ENCODE results near the gene CAMTA1. TPM values are rescaled to one million over a fixed set of nuclear protein-coding genes. Genes with fewer than 3 reads are reported as not detected.

The CAMTA1 gene
- polyA plus RNA-seq, 1 donor (not counting 4 experiments of a cell fraction or from before 2014, with no cell fraction given) = 51.4 TPM

DNA sequence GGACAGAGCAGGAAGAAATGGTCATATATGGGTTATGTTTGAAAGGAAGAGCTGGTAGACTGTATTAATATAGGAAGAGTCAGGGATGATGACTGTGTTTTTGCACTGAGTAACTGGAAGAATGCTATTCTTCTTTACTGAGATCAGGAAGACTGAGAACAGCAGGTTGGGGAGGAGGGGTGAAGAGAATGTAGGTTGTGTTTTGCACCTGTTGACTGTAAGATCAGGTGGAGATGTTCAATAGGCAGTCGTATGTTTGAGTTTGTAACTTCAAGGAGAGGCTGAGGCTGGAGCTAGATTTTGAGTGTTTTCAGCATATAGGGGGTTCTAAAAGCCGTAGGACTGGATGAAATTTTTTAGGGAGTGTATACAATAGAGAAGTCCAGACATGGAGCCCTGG is 97.2 kb downstream of the CAMTA1 start:
- Histone ChIP-seq H2AFZ (ENCODE audit: control insufficient read depth, low read length) (no peak overlapping the region), H3K79me2 (ENCODE audit: control insufficient read depth, insufficient read depth, low read length) (no peaks in the 10 kb centered on the region), H3K4me3 (ENCODE audit: control insufficient read depth in 2 of 3, extremely low read depth in 1 of 3, insufficient read depth in 2 of 3, low read depth in 1 of 3, low read length in 3 of 3) (no peak overlapping the region), H4K20me1 (ENCODE audit: control insufficient read depth, extremely low read depth, insufficient read depth, low read length) (no peaks in the 10 kb centered on the region), H3K9me1 (ENCODE audit: control insufficient read depth, extremely low read depth, insufficient read depth, low read length) (no peaks in the 10 kb centered on the region), H3K4me1 (ENCODE audit: control insufficient read depth, extremely low read depth, insufficient read depth, low read length) (no peaks in the 10 kb centered on the region), H3K4me2 (ENCODE audit: control insufficient read depth, extremely low read depth, insufficient read depth, low read depth, low read length) (no peak overlapping the region), H3K9ac (ENCODE audit: control insufficient read depth, extremely low read depth, insufficient read depth, low read length) (no peak overlapping the region), H3K27me3 (ENCODE audit: control insufficient read depth, extremely low read depth, insufficient read depth, low read length) (no peaks in the 10 kb centered on the region), H3K36me3 (ENCODE audit: control insufficient read depth in 2 of 2, extremely low read depth in 1 of 2, insufficient read depth in 2 of 2, low read length in 2 of 2) (peaks cover 0 to 2% of the 10 kb centered on the region in 2 experiments), H3K9me3 (ENCODE audit: control insufficient read depth, low read depth, low read length) (no peaks in the 10 kb centered on the region), H3K27ac (ENCODE audit: control insufficient read depth, insufficient read depth, low read length) (no peak overlapping the region)
- dilution Hi-C loops (cut with MboI; ENCODE audit: extremely low pct_ligation_motif_present, low sequenced_read_pairs) = no loop called here
- FAIRE-seq = no peak
- DNase-seq (ENCODE audit: low read depth, low spot score) = no peak
- TF ChIP-seq EZH2 (IDR thresholded peaks at IDR 0.05; ENCODE audit: low read length) = no peak
- TF ChIP-seq, protein P1, sequence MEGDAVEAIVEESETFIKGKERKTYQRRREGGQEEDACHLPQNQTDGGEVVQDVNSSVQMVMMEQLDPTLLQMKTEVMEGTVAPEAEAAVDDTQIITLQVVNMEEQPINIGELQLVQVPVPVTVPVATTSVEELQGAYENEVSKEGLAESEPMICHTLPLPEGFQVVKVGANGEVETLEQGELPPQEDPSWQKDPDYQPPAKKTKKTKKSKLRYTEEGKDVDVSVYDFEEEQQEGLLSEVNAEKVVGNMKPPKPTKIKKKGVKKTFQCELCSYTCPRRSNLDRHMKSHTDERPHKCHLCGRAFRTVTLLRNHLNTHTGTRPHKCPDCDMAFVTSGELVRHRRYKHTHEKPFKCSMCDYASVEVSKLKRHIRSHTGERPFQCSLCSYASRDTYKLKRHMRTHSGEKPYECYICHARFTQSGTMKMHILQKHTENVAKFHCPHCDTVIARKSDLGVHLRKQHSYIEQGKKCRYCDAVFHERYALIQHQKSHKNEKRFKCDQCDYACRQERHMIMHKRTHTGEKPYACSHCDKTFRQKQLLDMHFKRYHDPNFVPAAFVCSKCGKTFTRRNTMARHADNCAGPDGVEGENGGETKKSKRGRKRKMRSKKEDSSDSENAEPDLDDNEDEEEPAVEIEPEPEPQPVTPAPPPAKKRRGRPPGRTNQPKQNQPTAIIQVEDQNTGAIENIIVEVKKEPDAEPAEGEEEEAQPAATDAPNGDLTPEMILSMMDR (optimal IDR thresholded peaks at IDR 0.05 in 1 of 3, IDR thresholded peaks at IDR 0.05 in 1 of 3, conservative IDR thresholded peaks at IDR 0.05 in 1 of 3; ENCODE audit: extremely low read depth in 1 of 3, insufficient read depth in 2 of 3, low read length in 3 of 3) = no peak

DNA sequence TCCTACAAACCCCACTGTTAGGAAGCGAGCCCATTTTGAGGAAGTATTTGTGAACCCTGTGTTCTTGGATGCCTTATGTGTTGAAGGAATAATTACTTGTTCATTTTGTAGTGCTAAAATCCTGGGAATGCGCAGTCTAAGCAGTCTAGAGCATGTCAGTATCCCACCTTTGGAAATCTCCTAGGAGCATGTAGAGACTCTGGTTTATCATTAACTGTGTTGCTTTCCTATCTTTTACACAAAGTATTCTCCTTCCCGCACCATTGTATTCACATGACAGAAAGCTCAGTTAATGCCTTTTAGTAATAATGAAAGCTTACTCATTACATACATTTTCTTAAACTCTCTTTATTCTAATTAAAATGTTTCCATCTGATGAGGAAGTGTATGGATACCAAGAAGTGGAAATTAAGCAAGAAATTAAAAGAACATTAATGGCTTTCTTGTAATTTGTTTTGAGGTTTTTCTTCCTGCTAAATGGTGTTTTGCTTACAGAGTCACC is 99.4 kb downstream of the CAMTA1 start:
- DNase-seq (ENCODE audit: low read depth, low spot score) = no peak
- Histone ChIP-seq H3K9me3 (ENCODE audit: control insufficient read depth, low read depth, low read length) (no peaks in the 10 kb centered on the region), H3K4me3 (ENCODE audit: control insufficient read depth in 2 of 3, extremely low read depth in 1 of 3, insufficient read depth in 2 of 3, low read depth in 1 of 3, low read length in 3 of 3) (no peak overlapping the region), H3K27ac (ENCODE audit: control insufficient read depth, insufficient read depth, low read length) (no peak overlapping the region), H3K9me1 (ENCODE audit: control insufficient read depth, extremely low read depth, insufficient read depth, low read length) (no peaks in the 10 kb centered on the region), H3K27me3 (ENCODE audit: control insufficient read depth, extremely low read depth, insufficient read depth, low read length) (no peaks in the 10 kb centered on the region), H4K20me1 (ENCODE audit: control insufficient read depth, extremely low read depth, insufficient read depth, low read length) (no peaks in the 10 kb centered on the region), H3K4me1 (ENCODE audit: control insufficient read depth, extremely low read depth, insufficient read depth, low read length) (no peaks in the 10 kb centered on the region), H3K9ac (ENCODE audit: control insufficient read depth, extremely low read depth, insufficient read depth, low read length) (no peak overlapping the region), H2AFZ (ENCODE audit: control insufficient read depth, low read length) (no peak overlapping the region), H3K4me2 (ENCODE audit: control insufficient read depth, extremely low read depth, insufficient read depth, low read depth, low read length) (no peak overlapping the region), H3K79me2 (ENCODE audit: control insufficient read depth, insufficient read depth, low read length) (no peaks in the 10 kb centered on the region), H3K36me3 (ENCODE audit: control insufficient read depth in 2 of 2, extremely low read depth in 1 of 2, insufficient read depth in 2 of 2, low read length in 2 of 2) (no peaks in the 10 kb centered on the region)
- TF ChIP-seq, protein P1 (optimal IDR thresholded peaks at IDR 0.05 in 1 of 3, IDR thresholded peaks at IDR 0.05 in 1 of 3, conservative IDR thresholded peaks at IDR 0.05 in 1 of 3; ENCODE audit: extremely low read depth in 1 of 3, insufficient read depth in 2 of 3, low read length in 3 of 3) = no peak
- TF ChIP-seq EZH2 (IDR thresholded peaks at IDR 0.05; ENCODE audit: low read length) = no peak
- no peak for FAIRE-seq
- dilution Hi-C loops (cut with MboI; ENCODE audit: extremely low pct_ligation_motif_present, low sequenced_read_pairs) = no loop called here

Measured in keratinocyte (primary cell).